ENCODE results near the gene HIBCH.
"Not testable (repeated sequence)": the region's sequence is repeated elsewhere in the genome, so short reads cannot be mapped to it uniquely, and the experiment has no call there.

The HIBCH gene

GRCh38 chr2:190334479-190335224 lies 15.0 kb upstream of the HIBCH start:
- Mint-ChIP-seq H3K27me3 (peaks cover 19% of the 10 kb centered on the region), H3K4me1 (no peaks in the 10 kb centered on the region), H3K36me3 (no peaks in the 10 kb centered on the region), H3K27ac (no peak overlapping the region), H3K9me3 (no peaks in the 10 kb centered on the region), H3K4me3 (no peak overlapping the region)
- CTCF ChIA-PET: no interaction called here
- DNase-seq: no peak

GRCh38 chr2:190333928-190334327 lies 14.3 kb upstream of the HIBCH start:
- Mint-ChIP-seq H3K4me1 (no peaks in the 10 kb centered on the region), H3K36me3 (no peaks in the 10 kb centered on the region), H3K9me3 (no peaks in the 10 kb centered on the region), H3K27me3 (peaks cover 22% of the 10 kb centered on the region), H3K27ac (no peak overlapping the region), H3K4me3 (no peak overlapping the region)
- DNase-seq: no peak
- CTCF ChIA-PET: no interaction called here

- CTCF ChIA-PET: interaction anchor here (0.6 kb wide), 1 partner anchor 296 kb away, joined by 3 read pairs; no protein-coding TSS in a partner anchor
- no peaks in the 10 kb centered on the region for H3K9me3 Mint-ChIP-seq
Measured at GRCh38 chr2:190333395-190333794, 13.8 kb upstream of the HIBCH start.

GRCh38 chr2:190328573-190329147 lies 9.0 kb upstream of the HIBCH start:
- Mint-ChIP-seq H3K4me1 (no peaks in the 10 kb centered on the region), H3K36me3 (no peaks in the 10 kb centered on the region), H3K27ac (no peak overlapping the region), H3K9me3 (no peaks in the 10 kb centered on the region), H3K4me3 (no peak overlapping the region), H3K27me3 (peaks cover 45% of the 10 kb centered on the region)
- CTCF ChIA-PET: interaction anchor here (1.3 kb wide), 1 partner anchor 16 kb away, joined by 5 read pairs; no protein-coding TSS in a partner anchor
- no peak for DNase-seq

More at GRCh38 chr2:190333395-190333794, 13.8 kb upstream of the HIBCH start:
- Mint-ChIP-seq H3K27ac (no peak overlapping the region), H3K4me1 (no peaks in the 10 kb centered on the region), H3K4me3 (no peak overlapping the region), H3K36me3 (no peaks in the 10 kb centered on the region), H3K27me3 (peaks cover 22% of the 10 kb centered on the region)
- DNase-seq: no peak

- no peak for DNase-seq
- no peaks in the 10 kb centered on the region for H3K36me3 Mint-ChIP-seq
- H3K9me3 Mint-ChIP-seq: no peaks in the 10 kb centered on the region
- H3K4me3 Mint-ChIP-seq: no peak overlapping the region
- H3K4me1 Mint-ChIP-seq: no peaks in the 10 kb centered on the region
- CTCF ChIA-PET: interaction anchor here (1.3 kb wide), 1 partner anchor 17 kb away, joined by 5 read pairs; no protein-coding TSS in a partner anchor
- H3K27me3 Mint-ChIP-seq: peaks cover 43% of the 10 kb centered on the region
- H3K27ac Mint-ChIP-seq: no peak overlapping the region
Measured at GRCh38 chr2:190327867-190328572, 8.4 kb upstream of the HIBCH start.

- peaks cover 12% of the 10 kb centered on the region for H3K4me1 Mint-ChIP-seq
- no peak overlapping the region for H3K4me3 Mint-ChIP-seq
- DNase-seq: no peak
- H3K27ac Mint-ChIP-seq: no peak overlapping the region
- peaks cover 34% of the 10 kb centered on the region for H3K27me3 Mint-ChIP-seq
- no peaks in the 10 kb centered on the region for H3K9me3 Mint-ChIP-seq
- H3K36me3 Mint-ChIP-seq: no peaks in the 10 kb centered on the region
- CTCF ChIA-PET: no interaction called here
Measured at GRCh38 chr2:190325588-190325987, 6.0 kb upstream of the HIBCH start.

- Mint-ChIP-seq H3K4me3 (no peak overlapping the region), H3K27ac (no peak overlapping the region), H3K27me3 (peaks cover 23% of the 10 kb centered on the region), H3K9me3 (no peaks in the 10 kb centered on the region), H3K4me1 (peaks cover 29% of the 10 kb centered on the region), H3K36me3 (peaks cover 3% of the 10 kb centered on the region)
- DNase-seq: no peak
- CTCF ChIA-PET: no interaction called here
Measured at GRCh38 chr2:190323406-190323805, 3.8 kb upstream of the HIBCH start.

- peak overlapping the region; percentile 96 for H3K4me3 Mint-ChIP-seq
- H3K4me1 Mint-ChIP-seq: peaks cover 43% of the 10 kb centered on the region
- H3K9me3 Mint-ChIP-seq: no peaks in the 10 kb centered on the region
- CTCF ChIA-PET: interaction anchor here (1.0 to 1.4 kb wide), 5 partner anchors 10 to 570 kb away, joined by 3 to 4 read pairs (median 3); no protein-coding TSS in a partner anchor
- H3K27ac Mint-ChIP-seq: peak overlapping the region; percentile 92
- no peak for DNase-seq
- peaks cover 3% of the 10 kb centered on the region for H3K36me3 Mint-ChIP-seq
- peaks cover 7% of the 10 kb centered on the region for H3K27me3 Mint-ChIP-seq
Measured at GRCh38 chr2:190320696-190321095, 1.1 kb upstream of the HIBCH start.

GRCh38 chr2:190318931-190319554 lies 583 bp downstream of the HIBCH start:
- Mint-ChIP-seq H3K9me3 (no peaks in the 10 kb centered on the region), H3K27me3 (no peaks in the 10 kb centered on the region), H3K36me3 (peaks cover 3% of the 10 kb centered on the region), H3K4me3 (peak overlapping the region; percentile 96), H3K4me1 (peaks cover 47% of the 10 kb centered on the region), H3K27ac (peak overlapping the region; percentile 92)
- CTCF ChIA-PET: interaction anchor here (0.9 to 1.3 kb wide), 4 partner anchors 42 to 520 kb away, joined by 3 to 5 read pairs (median 4); no protein-coding TSS in a partner anchor
- DNase-seq: peak; percentile 44

- H3K4me1 Mint-ChIP-seq: peaks cover 47% of the 10 kb centered on the region
- H3K27me3 Mint-ChIP-seq: no peaks in the 10 kb centered on the region
Measured at GRCh38 chr2:190318514-190318913, 1.1 kb downstream of the HIBCH start.

GRCh38 chr2:190315273-190315672 lies 4.4 kb downstream of the HIBCH start:
- no peaks in the 10 kb centered on the region for H3K27me3 Mint-ChIP-seq
- CTCF ChIA-PET: interaction anchor here (0.6 to 0.7 kb wide), 2 partner anchors 67 to 259 kb away, joined by 3 read pairs; no protein-coding TSS in a partner anchor
- no peaks in the 10 kb centered on the region for H3K9me3 Mint-ChIP-seq
- H3K36me3 Mint-ChIP-seq: peaks cover 3% of the 10 kb centered on the region
- no peak overlapping the region for H3K27ac Mint-ChIP-seq
- peaks cover 32% of the 10 kb centered on the region for H3K4me1 Mint-ChIP-seq
- no peak overlapping the region for H3K4me3 Mint-ChIP-seq
- DNase-seq: no peak

More at GRCh38 chr2:190318514-190318913, 1.1 kb downstream of the HIBCH start:
- CTCF ChIA-PET: interaction anchor here (0.9 to 1.3 kb wide), 4 partner anchors 41 to 520 kb away, joined by 3 to 5 read pairs (median 4); no protein-coding TSS in a partner anchor
- Mint-ChIP-seq H3K27ac (peak overlapping the region; percentile 92), H3K9me3 (no peaks in the 10 kb centered on the region), H3K4me3 (peak overlapping the region; percentile 96), H3K36me3 (peaks cover 3% of the 10 kb centered on the region)
- no peak for DNase-seq

GRCh38 chr2:190313880-190314279 lies 5.7 kb downstream of the HIBCH start:
- H3K36me3 Mint-ChIP-seq: no peaks in the 10 kb centered on the region
- no peaks in the 10 kb centered on the region for H3K27me3 Mint-ChIP-seq
- no peaks in the 10 kb centered on the region for H3K9me3 Mint-ChIP-seq
- DNase-seq: no peak
- peaks cover 22% of the 10 kb centered on the region for H3K4me1 Mint-ChIP-seq
- no peak overlapping the region for H3K27ac Mint-ChIP-seq
- CTCF ChIA-PET: no interaction called here
- no peak overlapping the region for H3K4me3 Mint-ChIP-seq

- DNase-seq, CTCF ChIA-PET, H3K36me3 Mint-ChIP-seq, H3K27me3 Mint-ChIP-seq, H3K9me3 Mint-ChIP-seq, H3K4me3 Mint-ChIP-seq, H3K27ac Mint-ChIP-seq: not testable (repeated sequence)
- H3K4me1 Mint-ChIP-seq: peaks cover 14% of the 10 kb centered on the region
Measured at GRCh38 chr2:190312635-190313025, 7.0 kb downstream of the HIBCH start.

Measured in activated naive CD4-positive, alpha-beta T cell treated with anti-CD3 and anti-CD28 coated beads, Interleukin-2, amount 10 ng/mL, durations not matched to agents 7 days and 5 days (primary cell).